Tibial nerve (tissue), 3 donors: Measurements from ENCODE around the gene FBXL17.

Source experiments
- CTCF ChIP-seq, 5 experiments: fragments of 200-600 bp in 3 of 5; fragments of 450-650 bp in 2 of 5; sonication (generic) in 3 of 5; IDR thresholded peaks; one replicate each; pipeline ENCODE4 v1.5.1; 2016 to 2019; ENCODE audit warnings: antibody characterized with exemption in 5 of 5, mild to moderate bottlenecking in 3 of 5, moderate library complexity in 2 of 5
- POLR2A ChIP-seq, 2 donors: fragments of 450-650 bp; IDR thresholded peaks; one replicate each; pipeline ENCODE4 v1.6.1; 2017; ENCODE audit warnings: antibody characterized with exemption in 2 of 2, mild to moderate bottlenecking in 2 of 2, moderate library complexity in 2 of 2

- no peak for TF ChIP-seq POLR2A (IDR thresholded peaks at IDR 0.05)
- no peak for TF ChIP-seq CTCF (IDR thresholded peaks at IDR 0.05)
Observed at GRCh38 chr5:108193021-108193795, 188.7 kb downstream of the FBXL17 start.
